K562 (cell line): ENCODE measurements around the gene PIGK. TPM values are rescaled to one million over a fixed set of nuclear protein-coding genes. Genes with fewer than 3 reads are reported as not detected.

ENCODE experiments used
- ATAC-seq: fragments of 200-7000 bp; cut with Tn5 transposase; 3 replicates; pipeline ENCODE4 v1.9.1; 2020; ENCODE audit warnings: moderate library complexity
- BruUV-seq: library from RNA; stranded (reverse); fragments of 400-500 nt; replicated peaks from 2 replicates; lab custom pipeline; 2021; lab: Mats Ljungman, UMichigan
- CTCF ChIA-PET: fragments of 300-600 bp; formaldehyde crosslinking; extraction: SDS; loops from one replicate; lab custom pipeline; 2021; ENCODE audit warnings: low intra/inter-chr PET ratio; lab: Yijun Ruan, JAX
- POLR2A ChIA-PET: fragments of 300-600, 350-650 bp; sonication (Branson Sonifier 250); formaldehyde crosslinking; extraction: SDS; loops from one replicate; lab custom pipeline; 2021; ENCODE audit warnings: antibody characterized with exemption, inconsistent platforms; lab: Yijun Ruan, JAX
- DNase-seq, 4 experiments: peaks; one replicate each; pipeline versions ENCODE4 v3.0.0 to v3.0.0-alpha.2; 2011 to 2018; ENCODE audit warnings: low spot score in 3 of 4, mixed read lengths in 3 of 4; ENCODE audit errors: extremely low read depth in 1 of 4
- FAIRE-seq: peaks from 2 replicates; lab custom pipeline; 2011; peaks lifted over from hg19 to GRCh38; lab: Jason Lieb, UNC
- H2AFZ ChIP-seq: 2 replicates; pipeline ENCODE4 v1.6.0; 2011; ENCODE audit warnings: low read depth, low read length, control low read depth, inconsistent platforms
- H3K27ac ChIP-seq: fragments of 200-600 bp; 3 replicates; pipeline ENCODE4 v1.8.0; 2011; ENCODE audit warnings: low read depth, mild to moderate bottlenecking, control low read depth, inconsistent platforms, low read length, moderate library complexity, mixed read lengths; ENCODE audit errors: extremely low read depth
- H3K27me3 ChIP-seq, 2 experiments: fragments of 300-600 bp in 1 of 2; 2 replicates in 1 of 2; 3 replicates in 1 of 2; pipeline versions ENCODE4 v1.6.0 to v1.8.0; 2011; ENCODE audit warnings: inconsistent platforms in 2 of 2, low read length in 2 of 2, mild to moderate bottlenecking in 1 of 2, mixed read lengths in 1 of 2, moderate library complexity in 1 of 2; ENCODE audit not compliant: control insufficient read depth in 2 of 2, insufficient read depth in 2 of 2
- H3K36me3 ChIP-seq: fragments of 300-600 bp; 3 replicates; pipeline ENCODE4 v1.8.0; 2011; ENCODE audit warnings: mild to moderate bottlenecking, low read length, inconsistent platforms; ENCODE audit not compliant: control insufficient read depth, insufficient read depth
- H3K4me1 ChIP-seq, 2 experiments: fragments of 200-600 bp in 1 of 2; replicated peaks in 1 of 2; 2 replicates in 1 of 2; 3 replicates in 1 of 2; pipeline versions ENCODE4 v1.5.1 to v1.8.0; 2011; ENCODE audit warnings: inconsistent platforms in 2 of 2, low read length in 2 of 2, mild to moderate bottlenecking in 1 of 2, mixed read lengths in 1 of 2, moderate library complexity in 1 of 2; ENCODE audit not compliant: control insufficient read depth in 2 of 2, insufficient read depth in 2 of 2
- H3K4me2 ChIP-seq: 2 replicates; pipeline ENCODE4 v1.6.1; 2011; ENCODE audit warnings: low read length, control low read depth, inconsistent platforms, mixed read lengths; ENCODE audit not compliant: insufficient read depth
- H3K4me3 ChIP-seq: fragments of 200-600 bp; sonication (generic), shearing (Covaris generic); 2 replicates; pipeline ENCODE4 v1.5.1; 2016; ENCODE audit warnings: control low read depth, inconsistent platforms
- H3K79me2 ChIP-seq: fragments of 200-600 bp; 3 replicates; pipeline ENCODE4 v1.8.0; 2011; ENCODE audit warnings: low read length, inconsistent platforms; ENCODE audit not compliant: control insufficient read depth, insufficient read depth
- H3K9ac ChIP-seq, 2 experiments: 2 replicates each; pipeline versions ENCODE4 v1.6.0 to v1.6.1; 2011; ENCODE audit warnings: low read depth in 2 of 2, low read length in 2 of 2, control low read depth in 1 of 2, inconsistent platforms in 1 of 2, mild to moderate bottlenecking in 1 of 2, mixed read lengths in 1 of 2; ENCODE audit not compliant: insufficient read depth in 1 of 2
- H3K9me1 ChIP-seq: one replicate; pipeline ENCODE4 v1.6.0; 2011; ENCODE audit warnings: inconsistent platforms, mild to moderate bottlenecking, low read length, moderate library complexity; ENCODE audit not compliant: control insufficient read depth, insufficient read depth
- H3K9me3 ChIP-seq: replicated peaks from 2 replicates; pipeline ENCODE4 v1.5.1; 2011; ENCODE audit warnings: low read depth, low read length, inconsistent platforms; ENCODE audit not compliant: control insufficient read depth, insufficient read depth
- H4K20me1 ChIP-seq: replicated peaks from 2 replicates; pipeline ENCODE4 v1.6.1; 2011; ENCODE audit warnings: low read length, inconsistent platforms, mixed read lengths; ENCODE audit not compliant: control insufficient read depth, insufficient read depth
- CEBPG ChIP-seq, 3 experiments: fragments of 200-800 bp in 1 of 3; sonication (Bioruptor generic) in 1 of 3; sonication (generic) in 1 of 3; formaldehyde crosslinking in 1 of 3; IDR thresholded peaks in 2 of 3; conservative IDR thresholded peaks in 1 of 3; 2 replicates each; pipeline versions ENCODE4 v1.6.1 to v1.8.0; 2016 to 2022; ENCODE audit warnings: missing compliant biosample characterization in 2 of 3, missing genetic modification characterization in 2 of 3, mild to moderate bottlenecking in 1 of 3, missing genetic modification reagents in 1 of 3
- CTBP1 ChIP-seq: fragments of 450-650 bp; IDR thresholded peaks from 2 replicates; pipeline ENCODE4 v1.6.1; 2016; ENCODE audit warnings: borderline replicate concordance
- CTCFL ChIP-seq: IDR thresholded peaks from 2 replicates; pipeline ENCODE4 v1.6.1; 2011; ENCODE audit warnings: borderline replicate concordance, low read depth, mild to moderate bottlenecking, moderate library complexity, low read length; ENCODE audit not compliant: insufficient read depth, poor library complexity, severe bottlenecking
- GABPB2 ChIP-seq: fragments of 250-450 bp; sonication (Bioruptor Pico); conservative IDR thresholded peaks from 2 replicates; pipeline ENCODE4 v1.5.1; 2021; ENCODE audit warnings: mild to moderate bottlenecking
- LEF1 ChIP-seq: fragments of 450-650 bp; IDR thresholded peaks from 2 replicates; pipeline ENCODE4 v1.6.1; 2016; ENCODE audit warnings: mild to moderate bottlenecking
- NCOA6 ChIP-seq: fragments of 450-650 bp; IDR thresholded peaks from 2 replicates; pipeline ENCODE4 v1.6.1; 2017; ENCODE audit warnings: mild to moderate bottlenecking
- NRF1 ChIP-seq, 2 experiments: fragments of 450-650 bp; IDR thresholded peaks in 1 of 2; conservative IDR thresholded peaks in 1 of 2; 2 replicates each; pipeline ENCODE4 v1.6.1; 2014; ENCODE audit warnings: mild to moderate bottlenecking in 2 of 2
- PHF21A ChIP-seq: fragments of 450-650 bp; IDR thresholded peaks from 2 replicates; pipeline ENCODE4 v1.6.1; 2017; ENCODE audit warnings: low read depth, borderline replicate concordance
- RUNX1 ChIP-seq: sonication (generic); IDR thresholded peaks from 2 replicates; pipeline ENCODE4 v1.6.1; 2016; ENCODE audit warnings: antibody characterized with exemption, low read depth
- TEAD4 ChIP-seq, 2 experiments: sonication (generic) in 1 of 2; formaldehyde crosslinking in 1 of 2; IDR thresholded peaks; 2 replicates each; pipeline versions ENCODE4 v1.6.1 to v1.8.0; 2012 to 2022; ENCODE audit warnings: borderline replicate concordance in 1 of 2, inconsistent platforms in 1 of 2, low read length in 1 of 2, mild to moderate bottlenecking in 1 of 2, missing genetic modification reagents in 1 of 2
- TFAP4 ChIP-seq: sonication (generic); formaldehyde crosslinking; IDR thresholded peaks from 2 replicates; pipeline ENCODE4 v1.8.0; 2022; ENCODE audit warnings: missing genetic modification reagents, mild to moderate bottlenecking, moderate library complexity, borderline replicate concordance
- ZNF668 ChIP-seq: fragments of 250-450 bp; sonication (Bioruptor Pico); IDR thresholded peaks from 2 replicates; pipeline ENCODE4 v1.8.0; 2022; ENCODE audit warnings: mild to moderate bottlenecking, inconsistent platforms
- ZSCAN32 ChIP-seq: fragments of 450-650 bp; formaldehyde crosslinking; IDR thresholded peaks from 2 replicates; pipeline ENCODE4 v1.4.0; 2020; ENCODE audit warnings: mild to moderate bottlenecking, moderate library complexity
- WGBS: fragments of 100-300 bp; shearing (Covaris generic); methylation state at CpG from one replicate; pipeline ENCODE4 v1.1.6; 2016; ENCODE audit warnings: low coverage, mixed read lengths; ENCODE audit not compliant: insufficient coverage; ENCODE audit errors: missing lambda C conversion rate; 5-methylcytosine and 5-hydroxymethylcytosine counted together
- in situ Hi-C: fragments of 300-500 bp; cut with MboI; formaldehyde crosslinking; loops from 4 replicates; pipeline ENCODE4 v1.15.0; 2018; ENCODE audit warnings: inconsistent platforms, mixed read lengths
- intact Hi-C: fragments of 100-400 bp; cut with micrococcal nuclease; formaldehyde crosslinking; loops from 2 replicates; pipeline ENCODE4 v1.14.2; 2022
- polyA plus RNA-seq, 8 experiments: library from polyadenylated mRNA; depleted of rRNA in 4 of 8; stranded (reverse) in 5 of 8; unstranded in 3 of 8; fragments of >200 nt; fragmentation: Nextera tagmentation in 2 of 8; fragmentation: Illumina TruSeq in 1 of 8; extraction: Ambion mirVana in 2 of 8; extraction: Trizol in 1 of 8; gene quantifications; 2 replicates each; pipeline versions ENCODE4 v1.2.1 to v1.2.3, GENCODE V29; 2011 to 2014; ENCODE audit warnings: inconsistent platforms in 1 of 8, missing spikeins in 1 of 8
- total RNA-seq, 7 experiments: library from RNA; depleted of rRNA in 6 of 7; stranded (reverse); fragments of >200 nt in 6 of 7; fragmentation: Illumina TruSeq in 2 of 7; extraction: Trizol in 2 of 7; gene quantifications; 2 replicates each; pipeline versions ENCODE4 v1.2.1 to v1.2.3, GENCODE V29; 2011 to 2021; ENCODE audit warnings: low replicate concordance in 1 of 7

Gene PIGK
- total and polyA plus RNA-seq, 9 of the 15 experiments (the other 6 are each of a cell fraction or from before 2014, with no cell fraction given) = 15.7 to 59.5 (median 29.9) TPM

GRCh38 chr1:77039739-77040138 is 179.5 kb downstream of the PIGK start:
- H3K27me3 ChIP-seq = peaks cover 0 to 12% of the 10 kb centered on the region in 2 experiments; a peak in 2 of 5 replicates
- H3K36me3 ChIP-seq = no peaks in the 10 kb centered on the region
- 0 out of 5 replicates have a peak, but pooled peaks cover 0 to 3% of the 10 kb centered on the region in 2 experiments for H3K4me1 ChIP-seq
- no peak overlapping the region for H3K4me3 ChIP-seq
- no TSS peak for BruUV-seq
- no peak overlapping the region for H3K9ac ChIP-seq
- DNase-seq (no peak), FAIRE-seq (no peak), ATAC-seq (no peak)
- H3K4me2 ChIP-seq = no peak overlapping the region
- H3K27ac ChIP-seq = no peak overlapping the region
- H3K79me2 ChIP-seq = no peaks in the 10 kb centered on the region
- intact Hi-C loops (no loop called here), in situ Hi-C loops (no loop called here)
- no peaks in the 10 kb centered on the region for H4K20me1 ChIP-seq
- POLR2A ChIA-PET = interaction anchor here (0.6 kb wide), 1 partner anchor 14 kb away, joined by 3 read pairs; no protein-coding TSS in a partner anchor
- no peak overlapping the region for H2AFZ ChIP-seq
- WGBS = 4% methylated on average over 8 of the region's 8 CpGs
- CTCF ChIA-PET = no interaction called here
- H3K9me3 ChIP-seq = no peaks in the 10 kb centered on the region
- TF ChIP-seq CEBPG (CRISPR knock-in tag; IDR thresholded peaks at IDR 0.05) (no peak), CEBPG (tag; conservative IDR thresholded peaks at IDR 0.05 in 1 of 2, IDR thresholded peaks at IDR 0.05 in 1 of 2) (peak in 1 of 2 experiments; percentile 57; a peak in 2 of 4 replicates), RUNX1 (no peak)
- H3K9me1 ChIP-seq = no peaks in the 10 kb centered on the region

GRCh38 chr1:77039111-77039510 is 180.1 kb downstream of the PIGK start:
- ChIA-PET CTCF (no interaction called here), POLR2A (no interaction called here)
- no peaks in the 10 kb centered on the region for H3K9me3 ChIP-seq
- no peak overlapping the region for H3K4me2 ChIP-seq
- FAIRE-seq (no peak), DNase-seq (no peak), ATAC-seq (no peak)
- H4K20me1 ChIP-seq = no peaks in the 10 kb centered on the region
- no peak overlapping the region for H3K9ac ChIP-seq
- H3K27ac ChIP-seq = no peak overlapping the region
- H3K36me3 ChIP-seq = no peaks in the 10 kb centered on the region
- in situ Hi-C loops = no loop called here
- no TSS peak for BruUV-seq
- WGBS = 0% methylated on average over 1 of the region's 1 CpG
- H3K9me1 ChIP-seq = no peaks in the 10 kb centered on the region
- no peak overlapping the region for H3K4me3 ChIP-seq
- H3K4me1 ChIP-seq = 0 out of 5 replicates have a peak, but pooled peaks cover 0 to 1% of the 10 kb centered on the region in 2 experiments
- peaks cover 0 to 8% of the 10 kb centered on the region in 2 experiments; a peak in 2 of 5 replicates for H3K27me3 ChIP-seq
- no peaks in the 10 kb centered on the region for H3K79me2 ChIP-seq
- intact Hi-C loops = no loop called here
- no peak overlapping the region for H2AFZ ChIP-seq
- TF ChIP-seq ZNF668 (CRISPR knock-in tag) (no peak), LEF1 (no peak), GABPB2 (CRISPR knock-in tag) (no peak), CTCFL (no peak), PHF21A (no peak), CTBP1 (no peak), NRF1 (conservative IDR thresholded peaks at IDR 0.05 in 1 of 2, IDR thresholded peaks at IDR 0.05 in 1 of 2) (no peak), TFAP4 (no peak), TEAD4 (IDR thresholded peaks at IDR 0.05; ENCODE audit: low read length) (no peak), TEAD4 (CRISPR knock-in tag; IDR thresholded peaks at IDR 0.05; ENCODE audit: borderline replicate concordance) (no peak), ZSCAN32 (CRISPR knock-in tag) (no peak), NCOA6 (no peak)
